Activated CD8-positive, alpha-beta T cell treated with anti-CD3 and anti-CD28 coated beads, Interleukin-2, amount 10 ng/mL, durations not matched to agents 7 days and 5 days (primary cell): Measurements from ENCODE around the gene SAP130. TPM values are rescaled to one million over a fixed set of nuclear protein-coding genes. Genes with fewer than 3 reads are reported as not detected.

Experiments
- ATAC-seq: fragments of 150-1000 bp; cut with Tn5 transposase; one replicate; pipeline ENCODE4 v1.10.0; 2021; ENCODE audit warnings: moderate library complexity
- CTCF ChIA-PET: fragments of 350-600 bp; sonication (Branson Sonifier 250); formaldehyde crosslinking; loops from one replicate; lab custom pipeline; 2021; ENCODE audit warnings: antibody characterized with exemption; lab: Charles Lee
- POLR2A ChIA-PET: fragments of 350-600 bp; sonication (Branson Sonifier 250); formaldehyde crosslinking; loops from one replicate; lab custom pipeline; 2021; ENCODE audit warnings: antibody characterized with exemption; lab: Charles Lee
- DNase-seq: peaks from one replicate; pipeline ENCODE4 v3.0.0-alpha.2; 2020
- H3K27ac Mint-ChIP-seq: one replicate; pipeline ENCODE4 v1.8.0; 2021; ENCODE audit warnings: mild to moderate bottlenecking, mixed read lengths
- H3K27me3 Mint-ChIP-seq: one replicate; pipeline ENCODE4 v1.8.0; 2021; ENCODE audit warnings: low read depth, mixed read lengths
- H3K36me3 Mint-ChIP-seq: one replicate; pipeline ENCODE4 v1.8.0; 2021; ENCODE audit warnings: low read depth, mixed read lengths
- H3K4me1 Mint-ChIP-seq: one replicate; pipeline ENCODE4 v1.8.0; 2021; ENCODE audit warnings: low read depth, mixed read lengths
- H3K4me3 Mint-ChIP-seq: one replicate; pipeline ENCODE4 v1.8.0; 2021; ENCODE audit warnings: mild to moderate bottlenecking, mixed read lengths
- H3K9me3 Mint-ChIP-seq: one replicate; pipeline ENCODE4 v1.8.0; 2022; ENCODE audit warnings: mixed read lengths; ENCODE audit not compliant: insufficient read depth
- total RNA-seq, 2 experiments: library from RNA; stranded (reverse); gene quantifications; one replicate each; pipeline ENCODE4 v1.2.3, GENCODE V29; 2021

Gene SAP130
- total RNA-seq, 2 experiments from 2014 or later: 37.8 to 39.2 TPM

DNA sequence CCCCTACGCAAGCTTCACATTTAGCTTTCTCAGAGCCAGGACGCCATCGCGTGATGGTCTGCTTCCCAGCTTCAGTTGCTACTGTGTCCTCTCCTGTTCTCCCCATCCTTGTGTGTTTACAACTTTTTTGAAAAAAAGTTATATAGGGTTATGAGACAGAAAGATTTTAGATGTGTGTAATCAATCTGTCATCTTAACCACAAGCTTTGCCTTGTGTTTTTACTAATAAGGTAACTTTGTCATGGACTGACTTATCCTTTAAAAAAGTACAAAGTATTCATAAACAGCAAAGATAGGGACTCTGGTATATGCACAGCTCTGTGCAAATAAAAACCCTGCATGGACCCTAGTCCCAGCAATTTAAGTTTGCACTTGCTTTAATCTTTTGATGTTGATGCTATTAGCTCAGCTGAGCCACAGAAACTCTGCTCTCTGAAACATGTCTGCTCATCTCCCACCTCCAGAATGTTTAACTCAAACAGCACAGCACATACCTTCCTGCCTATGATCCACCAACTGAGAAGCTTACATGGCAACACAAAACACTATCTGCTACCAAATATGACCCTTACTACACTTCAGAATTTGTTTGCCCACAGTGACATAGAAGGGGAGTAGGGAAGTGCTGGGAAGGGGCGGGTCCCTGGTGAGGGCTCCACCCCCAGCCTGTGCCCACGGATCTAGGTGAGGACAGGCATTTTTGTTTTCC is 42.7 kb downstream of the SAP130 start:
- peaks cover 9% of the 10 kb centered on the region for H3K4me1 Mint-ChIP-seq
- ChIA-PET CTCF (no interaction called here), POLR2A (no interaction called here)
- no peak overlapping the region for H3K4me3 Mint-ChIP-seq
- ATAC-seq (no peak), DNase-seq (no peak)
- no peaks in the 10 kb centered on the region for H3K27me3 Mint-ChIP-seq
- no peaks in the 10 kb centered on the region for H3K9me3 Mint-ChIP-seq
- peaks cover 63% of the 10 kb centered on the region for H3K36me3 Mint-ChIP-seq
- no peak overlapping the region for H3K27ac Mint-ChIP-seq

DNA sequence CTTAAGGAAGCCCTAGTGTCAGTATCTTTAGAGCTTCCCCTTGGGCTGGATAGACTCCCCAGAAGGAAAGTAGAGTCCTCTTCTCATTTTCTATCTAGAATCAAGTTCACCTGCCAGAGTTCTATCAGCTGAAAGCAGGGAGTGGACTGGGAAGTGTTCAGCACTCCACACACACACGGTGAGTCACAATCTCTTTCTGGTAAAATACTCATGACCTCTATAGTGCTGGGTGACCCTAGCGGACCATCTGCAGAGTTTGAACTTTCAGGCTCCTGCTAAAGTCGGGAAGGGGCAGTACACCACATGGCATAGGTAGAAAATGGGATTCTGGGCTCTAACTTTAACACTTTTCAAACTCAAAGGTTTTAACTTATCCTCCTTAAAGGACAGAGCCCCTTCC is 43.3 kb downstream of the SAP130 start:
- ATAC-seq (no peak), DNase-seq (no peak)
- H3K9me3 Mint-ChIP-seq: no peaks in the 10 kb centered on the region
- POLR2A ChIA-PET: no interaction called here
- H3K4me1 Mint-ChIP-seq: peaks cover 9% of the 10 kb centered on the region
- H3K27me3 Mint-ChIP-seq: no peaks in the 10 kb centered on the region
- no peak overlapping the region for H3K4me3 Mint-ChIP-seq
- CTCF ChIA-PET: no interaction called here
- H3K36me3 Mint-ChIP-seq: peaks cover 64% of the 10 kb centered on the region
- H3K27ac Mint-ChIP-seq: no peak overlapping the region

DNA sequence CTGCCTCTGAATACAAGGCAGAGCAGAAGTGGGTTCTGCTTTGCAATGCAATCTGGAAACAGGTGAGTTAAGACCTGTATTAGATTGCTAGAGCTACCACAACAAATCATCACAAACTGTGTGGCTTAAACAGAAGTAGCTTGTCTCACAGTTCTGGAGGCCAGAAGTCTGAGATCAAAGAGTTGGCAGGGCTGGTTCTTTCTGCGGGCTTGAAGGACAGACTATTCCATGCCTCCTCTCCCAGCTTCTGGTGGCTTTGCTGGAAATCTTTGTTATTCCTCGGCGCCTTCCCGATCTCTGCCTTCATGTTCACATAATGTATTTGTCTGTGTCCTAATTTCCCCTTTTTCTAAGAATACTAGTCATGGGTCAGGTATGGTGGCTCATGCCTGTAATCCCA is 58.4 kb downstream of the SAP130 start:
- no peak overlapping the region for H3K27ac Mint-ChIP-seq
- H3K4me3 Mint-ChIP-seq: no peak overlapping the region
- no peaks in the 10 kb centered on the region for H3K4me1 Mint-ChIP-seq
- DNase-seq (no peak), ATAC-seq (no peak)
- ChIA-PET POLR2A (no interaction called here), CTCF (no interaction called here)
- H3K36me3 Mint-ChIP-seq: peaks cover 53% of the 10 kb centered on the region
- no peaks in the 10 kb centered on the region for H3K27me3 Mint-ChIP-seq
- H3K9me3 Mint-ChIP-seq: no peaks in the 10 kb centered on the region

DNA sequence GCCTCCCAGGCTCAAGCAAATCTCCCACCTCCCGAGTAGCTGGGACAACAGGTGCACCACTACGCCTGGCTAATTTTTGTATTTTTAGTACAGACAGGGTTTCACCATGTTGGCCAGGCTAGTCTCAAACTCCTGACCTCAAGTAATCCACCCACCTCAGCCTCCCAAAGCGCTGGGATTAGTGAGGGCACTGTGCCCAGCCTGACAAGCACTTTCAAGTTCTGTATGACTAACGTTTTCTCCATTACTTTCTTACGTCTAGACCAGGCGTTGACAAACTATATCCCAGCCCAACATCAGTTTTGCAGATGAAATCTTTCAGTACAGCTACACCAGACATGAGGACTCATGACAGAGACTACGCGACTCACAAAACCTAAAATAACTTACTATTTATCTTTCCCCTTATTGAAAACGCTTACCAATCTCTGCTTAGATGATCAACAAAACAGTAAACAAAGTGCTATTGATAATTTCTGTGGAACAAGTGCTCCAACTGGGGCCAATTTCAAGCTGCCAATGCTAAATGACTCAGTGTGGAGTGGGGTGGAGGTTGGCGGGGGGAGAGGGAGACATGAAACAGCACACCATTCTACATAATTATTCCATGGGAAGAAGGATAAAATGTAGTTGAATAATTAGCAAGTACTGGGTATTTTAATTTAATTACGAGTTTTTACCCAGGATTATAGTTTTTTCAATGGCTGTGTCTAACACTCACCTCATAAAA is 59.1 kb downstream of the SAP130 start:
- CTCF ChIA-PET: no interaction called here
- H3K4me1 Mint-ChIP-seq: no peaks in the 10 kb centered on the region
- POLR2A ChIA-PET: no interaction called here
- peaks cover 49% of the 10 kb centered on the region for H3K36me3 Mint-ChIP-seq
- H3K4me3 Mint-ChIP-seq: no peak overlapping the region
- ATAC-seq (no peak), DNase-seq (no peak)
- no peak overlapping the region for H3K27ac Mint-ChIP-seq
- no peaks in the 10 kb centered on the region for H3K27me3 Mint-ChIP-seq
- H3K9me3 Mint-ChIP-seq: peaks cover 2% of the 10 kb centered on the region

DNA sequence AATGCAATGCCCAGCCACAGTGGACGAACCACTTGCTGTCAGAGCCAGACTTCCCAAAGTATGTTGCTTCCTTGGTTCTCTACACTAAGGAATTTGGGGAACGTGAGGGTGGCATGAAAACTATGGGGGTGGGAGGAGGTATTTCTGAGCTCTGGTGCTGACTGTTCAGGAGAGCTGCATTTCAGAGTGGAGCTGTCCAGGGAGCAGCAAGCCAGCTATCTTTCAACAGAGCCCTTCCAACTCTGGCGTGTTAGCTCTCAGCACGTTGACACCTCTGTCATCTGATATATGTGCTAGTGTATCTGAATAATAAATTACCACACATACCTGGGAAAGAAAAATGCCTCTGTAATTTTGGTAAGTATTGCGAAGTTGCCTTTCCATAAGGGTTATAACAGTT is 66.1 kb downstream of the SAP130 start:
- H3K36me3 Mint-ChIP-seq: peaks cover 49% of the 10 kb centered on the region
- H3K4me1 Mint-ChIP-seq: no peaks in the 10 kb centered on the region
- no peaks in the 10 kb centered on the region for H3K27me3 Mint-ChIP-seq
- ChIA-PET POLR2A (no interaction called here), CTCF (no interaction called here)
- DNase-seq (no peak), ATAC-seq (no peak)
- peaks cover 11% of the 10 kb centered on the region for H3K9me3 Mint-ChIP-seq
- no peak overlapping the region for H3K4me3 Mint-ChIP-seq
- H3K27ac Mint-ChIP-seq: no peak overlapping the region

DNA sequence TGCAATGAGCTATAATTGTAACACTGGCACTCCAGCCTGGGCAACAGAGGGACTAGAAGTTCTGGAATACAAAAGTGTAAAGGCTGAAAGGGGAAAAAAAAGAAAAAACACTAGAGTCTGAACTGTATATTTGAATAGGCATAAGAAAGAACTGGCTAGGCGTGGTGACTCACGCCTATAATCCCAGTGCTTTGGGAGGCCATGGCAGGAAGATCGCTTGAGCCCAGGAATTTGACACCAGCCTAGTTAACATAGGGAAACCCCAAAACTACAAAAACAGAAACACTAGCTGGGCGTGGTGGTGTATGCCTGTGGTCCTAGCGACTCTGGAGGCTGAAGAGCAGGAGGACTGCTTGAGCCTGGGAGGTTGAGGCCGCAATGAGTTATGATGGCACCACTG is 70.6 kb downstream of the SAP130 start:
- ATAC-seq: no peak
- Mint-ChIP-seq H3K36me3 (peaks cover 34% of the 10 kb centered on the region), H3K9me3 (no peaks in the 10 kb centered on the region), H3K4me1 (no peaks in the 10 kb centered on the region), H3K27me3 (no peaks in the 10 kb centered on the region), H3K4me3 (no peak overlapping the region), H3K27ac (no peak overlapping the region)
- no peak for DNase-seq
- ChIA-PET POLR2A (no interaction called here), CTCF (no interaction called here)

DNA sequence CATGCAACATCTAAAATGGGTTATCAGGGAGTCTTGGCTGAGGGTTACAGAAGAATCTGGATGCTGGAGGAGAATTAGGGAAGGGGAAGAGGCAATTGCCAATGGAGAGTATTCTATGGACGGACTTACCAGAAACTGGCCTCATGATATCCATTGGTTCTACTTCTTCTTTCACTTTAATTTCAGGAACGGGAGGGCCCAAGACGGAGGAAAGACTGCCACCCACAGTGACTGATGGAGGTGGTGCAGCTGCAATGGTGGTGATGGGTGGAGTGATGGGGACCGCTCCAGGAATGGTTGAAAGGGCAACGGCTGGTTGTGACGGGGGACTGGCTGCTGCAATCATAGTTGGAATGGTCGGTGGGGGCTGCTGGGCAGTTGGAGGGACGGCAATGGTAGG is 73.0 kb downstream of the SAP130 start:
- Mint-ChIP-seq H3K4me3 (no peak overlapping the region), H3K36me3 (peaks cover 31% of the 10 kb centered on the region), H3K9me3 (no peaks in the 10 kb centered on the region), H3K4me1 (peaks cover 6% of the 10 kb centered on the region), H3K27me3 (no peaks in the 10 kb centered on the region), H3K27ac (no peak overlapping the region)
- no peak for ATAC-seq
- POLR2A ChIA-PET: no interaction called here
- CTCF ChIA-PET: no interaction called here
- no peak for DNase-seq

DNA sequence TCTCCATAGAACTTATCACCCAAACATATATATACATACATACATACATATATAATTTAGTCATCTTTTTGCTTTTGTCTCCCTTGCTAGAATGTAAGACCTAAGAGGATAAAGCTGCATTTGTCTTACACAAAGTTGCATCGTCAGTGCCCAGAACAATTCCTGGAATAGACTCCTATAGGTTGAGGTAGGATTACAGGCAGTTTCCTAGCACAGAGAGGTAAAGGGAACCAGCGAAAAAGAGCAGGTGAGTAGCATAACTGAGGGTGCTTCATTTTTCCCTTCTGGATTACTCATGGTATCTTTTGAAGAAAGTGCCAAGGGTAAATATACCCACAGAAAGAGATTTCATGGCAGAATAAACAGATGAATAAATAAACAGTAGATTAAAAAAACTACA is 74.0 kb downstream of the SAP130 start:
- H3K4me3 Mint-ChIP-seq: no peak overlapping the region
- H3K27ac Mint-ChIP-seq: no peak overlapping the region
- CTCF ChIA-PET: no interaction called here
- peaks cover 6% of the 10 kb centered on the region for H3K4me1 Mint-ChIP-seq
- no peaks in the 10 kb centered on the region for H3K9me3 Mint-ChIP-seq
- ATAC-seq (no peak), DNase-seq (no peak)
- POLR2A ChIA-PET: no interaction called here
- peaks cover 37% of the 10 kb centered on the region for H3K36me3 Mint-ChIP-seq
- no peaks in the 10 kb centered on the region for H3K27me3 Mint-ChIP-seq

DNA sequence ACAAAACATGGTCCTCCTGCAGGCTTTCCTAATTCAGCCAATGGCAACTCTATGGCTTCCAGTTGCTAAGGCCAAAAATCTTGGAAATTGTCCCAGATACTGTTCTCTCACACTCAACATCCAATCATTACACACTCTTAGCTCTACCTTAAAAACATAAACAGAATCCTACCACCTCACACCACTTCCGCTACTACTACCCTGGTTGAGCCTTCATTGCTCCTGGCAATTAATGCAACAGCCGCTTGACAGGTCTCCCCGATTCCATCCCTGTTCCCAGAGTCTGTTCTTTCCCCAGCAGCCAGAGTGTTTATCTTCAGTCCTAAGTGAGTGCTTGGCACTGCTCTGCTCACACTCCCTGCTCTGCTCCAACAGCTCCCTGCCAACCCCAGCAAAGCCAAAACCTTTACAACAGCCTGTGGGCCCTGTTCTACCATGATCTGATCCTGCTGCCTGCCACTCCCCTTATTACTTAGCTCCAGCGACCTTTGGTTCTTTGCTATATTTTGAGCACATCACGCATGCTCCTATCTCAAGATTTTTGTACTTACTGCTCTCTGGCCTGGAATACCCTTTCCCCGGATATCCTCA is 74.6 kb downstream of the SAP130 start:
- H3K36me3 Mint-ChIP-seq: peaks cover 37% of the 10 kb centered on the region
- DNase-seq: no peak
- H3K27me3 Mint-ChIP-seq: no peaks in the 10 kb centered on the region
- no peaks in the 10 kb centered on the region for H3K9me3 Mint-ChIP-seq
- H3K4me1 Mint-ChIP-seq: peaks cover 6% of the 10 kb centered on the region
- ChIA-PET CTCF (no interaction called here), POLR2A (no interaction called here)
- no peak overlapping the region for H3K27ac Mint-ChIP-seq
- ATAC-seq: no peak
- H3K4me3 Mint-ChIP-seq: no peak overlapping the region

DNA sequence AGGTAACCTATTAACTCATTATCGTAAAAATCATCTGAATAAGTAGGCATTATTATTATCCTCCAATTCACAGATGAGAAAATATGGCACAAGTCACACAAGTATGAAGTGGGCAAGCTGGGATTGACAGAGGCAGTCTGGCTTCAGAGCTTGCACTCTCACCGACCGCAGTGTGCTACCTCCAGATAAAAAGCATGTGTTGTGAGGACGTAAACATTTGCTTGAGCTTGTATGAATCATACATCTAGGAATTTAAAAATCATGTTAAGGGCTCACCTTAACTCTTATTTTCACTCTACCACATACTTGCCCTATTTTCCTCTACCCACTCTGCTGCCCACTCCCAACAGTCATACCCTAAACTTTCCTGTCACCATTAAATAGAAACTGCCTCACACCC is 76.8 kb downstream of the SAP130 start:
- no peaks in the 10 kb centered on the region for H3K9me3 Mint-ChIP-seq
- H3K4me1 Mint-ChIP-seq: peaks cover 6% of the 10 kb centered on the region
- DNase-seq (no peak), ATAC-seq (no peak)
- H3K4me3 Mint-ChIP-seq: no peak overlapping the region
- POLR2A ChIA-PET: no interaction called here
- CTCF ChIA-PET: no interaction called here
- no peaks in the 10 kb centered on the region for H3K27me3 Mint-ChIP-seq
- H3K36me3 Mint-ChIP-seq: peaks cover 43% of the 10 kb centered on the region
- H3K27ac Mint-ChIP-seq: no peak overlapping the region

DNA sequence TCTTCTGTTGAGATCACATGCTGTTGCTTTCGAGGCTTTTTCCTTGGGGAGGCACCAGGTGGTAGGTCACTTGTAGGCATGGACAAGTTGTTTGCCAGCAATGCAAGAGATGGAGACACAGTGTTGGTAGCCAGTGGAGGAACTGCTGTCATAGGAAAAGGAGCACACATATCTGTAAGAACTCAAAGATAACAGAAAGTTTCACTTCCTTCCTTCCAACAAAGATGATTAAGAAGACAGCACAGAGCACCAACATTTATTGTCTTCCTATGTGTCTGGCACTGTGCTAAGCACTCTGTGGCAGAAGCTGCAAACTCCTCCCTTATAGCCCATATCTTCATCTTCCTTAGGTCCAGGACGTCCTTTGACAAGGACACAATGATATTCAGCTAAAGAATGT is 77.6 kb downstream of the SAP130 start:
- POLR2A ChIA-PET: no interaction called here
- Mint-ChIP-seq H3K4me3 (no peak overlapping the region), H3K9me3 (no peaks in the 10 kb centered on the region), H3K27me3 (no peaks in the 10 kb centered on the region), H3K36me3 (peaks cover 47% of the 10 kb centered on the region), H3K4me1 (peaks cover 6% of the 10 kb centered on the region), H3K27ac (peak overlapping the region; percentile 10)
- CTCF ChIA-PET: no interaction called here
- DNase-seq (no peak), ATAC-seq (no peak)

DNA sequence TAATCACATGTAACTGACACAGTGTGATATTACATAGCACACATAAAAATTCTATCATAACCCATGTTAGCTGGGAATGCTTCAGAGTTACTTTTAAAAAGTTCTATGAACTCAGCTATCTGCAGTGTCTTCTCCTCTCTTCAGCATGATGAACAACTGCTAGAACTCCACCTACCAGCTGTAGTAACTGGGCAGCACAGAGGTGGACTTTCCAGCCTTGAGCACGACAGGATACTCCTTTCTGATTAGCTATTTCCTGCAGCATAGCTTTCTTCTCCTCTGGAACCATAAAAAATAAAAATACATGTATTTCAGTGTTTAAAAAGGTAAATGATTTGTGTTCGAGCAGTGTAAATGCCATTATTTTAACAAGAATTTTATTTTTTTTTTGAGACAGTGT is 82.6 kb downstream of the SAP130 start:
- peaks cover 2% of the 10 kb centered on the region for H3K4me1 Mint-ChIP-seq
- H3K4me3 Mint-ChIP-seq: no peak overlapping the region
- no peaks in the 10 kb centered on the region for H3K9me3 Mint-ChIP-seq
- H3K27ac Mint-ChIP-seq: no peak overlapping the region
- H3K27me3 Mint-ChIP-seq: no peaks in the 10 kb centered on the region
- peaks cover 65% of the 10 kb centered on the region for H3K36me3 Mint-ChIP-seq
- POLR2A ChIA-PET: no interaction called here
- CTCF ChIA-PET: no interaction called here
- no peak for ATAC-seq
- no peak for DNase-seq
